HepG2 (cell line): Measurements from ENCODE around the gene MAN1C1. TPM values are rescaled to one million over a fixed set of nuclear protein-coding genes. Genes with fewer than 3 reads are reported as not detected.
"Not testable (repeated sequence)": the region's sequence is repeated elsewhere in the genome, so short reads cannot be mapped to it uniquely, and the experiment has no call there.

Source experiments
- ATAC-seq: fragments of 200-7000 bp; cut with Tn5 transposase; 3 replicates; pipeline ENCODE4 v1.9.1; 2020; ENCODE audit warnings: mild to moderate bottlenecking, moderate library complexity
- BruUV-seq: library from RNA; stranded (reverse); fragments of 400-500 nt; replicated peaks from 2 replicates; lab custom pipeline; 2021; lab: Mats Ljungman, UMichigan
- CTCF ChIA-PET: fragments of 300-600 bp; formaldehyde crosslinking; extraction: SDS; loops from one replicate; lab custom pipeline; 2021; ENCODE audit warnings: low total read pairs, inconsistent platforms, low intra/inter-chr PET ratio; lab: Yijun Ruan, JAX
- POLR2A ChIA-PET: fragments of 350-600 bp; sonication (Branson Sonifier 250); formaldehyde crosslinking; loops from one replicate; lab custom pipeline; 2020; ENCODE audit warnings: antibody characterized with exemption, inconsistent platforms; lab: Yijun Ruan, JAX
- DNase-seq: peaks from one replicate; pipeline ENCODE4 v3.0.0-alpha.2; 2015; ENCODE audit warnings: low spot score
- FAIRE-seq: peaks from 3 replicates; lab custom pipeline; 2011; peaks lifted over from hg19 to GRCh38; lab: Jason Lieb, UNC
- H2AFZ ChIP-seq: one replicate; pipeline ENCODE4 v1.6.1; 2011; ENCODE audit warnings: low read length, inconsistent platforms
- H3K27ac ChIP-seq: fragments of 300-600 bp; 3 replicates; pipeline ENCODE4 v1.8.0; 2011; ENCODE audit warnings: mixed run types, mild to moderate bottlenecking, mixed read lengths, low read length, inconsistent platforms; ENCODE audit not compliant: insufficient read depth; ENCODE audit errors: extremely low read length
- H3K27me3 ChIP-seq, 2 experiments: fragments of 200-600 bp in 1 of 2; 2 replicates in 1 of 2; 3 replicates in 1 of 2; pipeline versions ENCODE4 v1.6.0 to v1.8.0; 2011; ENCODE audit warnings: low read length in 2 of 2, mild to moderate bottlenecking in 2 of 2, moderate library complexity in 2 of 2, inconsistent platforms in 1 of 2; ENCODE audit not compliant: insufficient read depth in 2 of 2, control insufficient read depth in 1 of 2
- H3K36me3 ChIP-seq, 2 experiments: fragments of 200-600 bp in 1 of 2; replicated peaks in 1 of 2; 2 replicates in 1 of 2; 3 replicates in 1 of 2; pipeline versions ENCODE4 v1.5.1 to v1.8.0; 2011; ENCODE audit warnings: low read length in 2 of 2, inconsistent platforms in 1 of 2; ENCODE audit not compliant: insufficient read depth in 2 of 2, control insufficient read depth in 1 of 2
- H3K4me1 ChIP-seq: 2 replicates; pipeline ENCODE4 v1.5.1; 2012; ENCODE audit warnings: low read length, inconsistent platforms; ENCODE audit not compliant: insufficient read depth
- H3K4me2 ChIP-seq: 2 replicates; pipeline ENCODE4 v1.6.0; 2011; ENCODE audit warnings: low read depth, low read length, inconsistent platforms
- H3K4me3 ChIP-seq, 3 experiments: fragments of 200-600 bp in 1 of 3; sonication (generic), shearing (Covaris generic) in 1 of 3; replicated peaks in 1 of 3; 2 replicates each; pipeline ENCODE4 v1.5.1; 2011 to 2016; ENCODE audit warnings: low read length in 3 of 3, inconsistent platforms in 2 of 3, low read depth in 2 of 3, mild to moderate bottlenecking in 2 of 3, control low read depth in 1 of 3, mixed read lengths in 1 of 3; ENCODE audit not compliant: insufficient read depth in 1 of 3
- H3K79me2 ChIP-seq: one replicate; pipeline ENCODE4 v1.6.1; 2011; ENCODE audit warnings: low read length, inconsistent platforms; ENCODE audit not compliant: insufficient read depth
- H3K9ac ChIP-seq: 2 replicates; pipeline ENCODE4 v1.6.0; 2011; ENCODE audit warnings: mild to moderate bottlenecking, low read depth, low read length, inconsistent platforms; ENCODE audit not compliant: insufficient read depth
- H3K9me3 ChIP-seq: 2 replicates; pipeline ENCODE4 v1.5.1; 2012; ENCODE audit warnings: mild to moderate bottlenecking, low read length
- H4K20me1 ChIP-seq: 2 replicates; pipeline ENCODE4 v1.6.0; 2011; ENCODE audit warnings: inconsistent platforms, mild to moderate bottlenecking, low read length, moderate library complexity; ENCODE audit not compliant: insufficient read depth
- FOXA3 ChIP-seq: IDR thresholded peaks from 2 replicates; pipeline ENCODE4 v1.6.1; 2016; ENCODE audit warnings: missing genetic modification reagents, missing compliant biosample characterization
- LCORL ChIP-seq, 2 experiments: fragments of 450-650 bp in 1 of 2; sonication (generic) in 1 of 2; formaldehyde crosslinking in 1 of 2; IDR thresholded peaks; 2 replicates each; pipeline versions ENCODE4 v1.5.0 to v1.6.1; 2017 to 2020; ENCODE audit warnings: antibody characterized with exemption in 1 of 2, missing genetic modification reagents in 1 of 2
- MED1 ChIP-seq: sonication (generic); formaldehyde crosslinking; IDR thresholded peaks from 2 replicates; pipeline ENCODE4 v1.4.0; 2020; ENCODE audit warnings: missing genetic modification reagents
- PHF21A ChIP-seq: sonication (generic); formaldehyde crosslinking; IDR thresholded peaks from 2 replicates; pipeline ENCODE4 v1.5.0; 2020; ENCODE audit warnings: mild to moderate bottlenecking, missing genetic modification reagents
- SOX6 ChIP-seq, 2 experiments: fragments of 450-650 bp in 1 of 2; sonication (generic) in 1 of 2; formaldehyde crosslinking in 1 of 2; IDR thresholded peaks; 2 replicates each; pipeline versions ENCODE4 v1.4.0 to v1.6.1; 2017 to 2020; ENCODE audit warnings: antibody characterized with exemption in 1 of 2, mild to moderate bottlenecking in 1 of 2, missing genetic modification reagents in 1 of 2
- ZMYM3 ChIP-seq: sonication (generic); formaldehyde crosslinking; IDR thresholded peaks from 2 replicates; pipeline ENCODE4 v1.5.1; 2020; ENCODE audit warnings: mild to moderate bottlenecking, missing genetic modification reagents
- WGBS: methylation state at CpG from one replicate; pipeline ENCODE4 v1.1.6; 2017; ENCODE audit warnings: low lambda C conversion rate; 5-methylcytosine and 5-hydroxymethylcytosine counted together
- in situ Hi-C: cut with HindIII; loops from 2 replicates; pipeline ENCODE4 v1.10.0; 2017; ENCODE audit warnings: low pct_unique_long_range_greater_than_20kb; ENCODE audit not compliant: extremely low pct_ligation_motif_present
- intact Hi-C: fragments of 100-400 bp; cut with micrococcal nuclease; formaldehyde crosslinking; loops from one replicate; pipeline ENCODE4 v1.10.0; 2022; ENCODE audit not compliant: unreplicated experiment
- polyA plus RNA-seq, 8 experiments: library from polyadenylated mRNA; depleted of rRNA in 3 of 8; stranded (reverse) in 7 of 8; unstranded in 1 of 8; fragments of >200 nt; fragmentation: Illumina TruSeq in 4 of 8; extraction: Trizol in 4 of 8; gene quantifications; 2 replicates each; pipeline versions ENCODE4 v1.2.1 to v1.2.3, GENCODE V29; 2011 to 2016; ENCODE audit warnings: low read depth in 4 of 8, missing spikeins in 1 of 8, mixed read lengths in 1 of 8; ENCODE audit not compliant: insufficient read depth in 1 of 8
- total RNA-seq, 5 experiments: library from RNA; depleted of rRNA; stranded (reverse); fragments of >200 nt; fragmentation: Illumina TruSeq; extraction: Trizol; gene quantifications; 2 replicates each; pipeline ENCODE4 v1.2.3, GENCODE V29; 2016; ENCODE audit warnings: low read depth in 1 of 5
- TF ChIP-seq, protein P1 (sequence below): IDR thresholded peaks from 2 replicates; pipeline ENCODE4 v1.4.0; 2020; ENCODE audit warnings: mild to moderate bottlenecking, missing genetic modification reagents
- TF ChIP-seq, protein P2 (sequence below): sonication (generic); formaldehyde crosslinking; IDR thresholded peaks from 2 replicates; pipeline ENCODE4 v1.4.0; 2020; ENCODE audit warnings: missing genetic modification reagents, borderline replicate concordance

Gene MAN1C1
- total and polyA plus RNA-seq, 2 of the 13 experiments (the other 11 are each of a cell fraction or from before 2014, with no cell fraction given): 0.18 to 0.49 TPM

DNA sequence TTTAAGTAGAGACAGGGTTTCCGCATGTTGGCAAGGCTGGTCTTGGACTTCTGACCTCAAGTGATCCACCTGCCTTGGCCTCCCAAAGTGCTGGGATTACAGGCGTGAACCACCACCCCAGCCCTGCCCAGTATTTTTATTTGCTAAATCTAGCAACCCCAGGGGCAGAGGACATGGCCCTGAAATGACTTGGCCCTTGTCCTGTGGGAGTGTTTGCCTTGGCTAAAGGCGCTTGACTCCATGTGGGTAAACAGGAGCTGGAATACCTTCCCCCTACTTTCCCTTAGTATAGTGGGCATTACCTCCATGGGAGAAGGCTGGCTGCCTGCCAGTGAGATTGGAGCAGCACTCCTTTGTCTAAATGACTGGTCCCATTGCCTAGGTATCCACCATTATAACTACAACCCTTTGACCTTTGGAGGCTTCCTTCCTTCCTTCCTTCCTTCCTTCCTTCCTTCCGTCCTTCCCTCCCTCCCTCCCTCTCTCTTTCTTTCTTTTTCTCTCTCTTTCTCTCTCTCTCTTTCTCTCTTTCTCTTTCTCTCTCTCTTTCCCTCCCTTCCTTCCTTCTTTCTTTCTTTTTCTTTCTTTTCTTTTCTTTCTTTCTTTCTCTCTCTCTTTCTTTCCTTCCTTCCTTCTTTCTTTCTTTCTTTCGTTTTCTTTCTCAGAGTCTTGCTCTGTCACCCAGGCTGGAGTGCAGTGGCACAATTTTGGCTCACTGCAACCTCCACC lies 15.5 kb upstream of the MAN1C1 start (continued):
- TF ChIP-seq LCORL, SOX6 (IDR thresholded peaks at IDR 0.05): not testable (repeated sequence)
- TF ChIP-seq LCORL (CRISPR knock-in tag; IDR thresholded peaks at IDR 0.05) (peak; percentile 51; the same call in 1 of the 2 replicates), ZMYM3 (CRISPR knock-in tag) (peak; percentile 12; the same call in 1 of the 2 replicates), FOXA3 (CRISPR knock-in tag) (peak; percentile 44; the same call in 1 of the 2 replicates), MED1 (0 out of 2 replicates have a peak, but pooled peaks have one; percentile 23), SOX6 (CRISPR knock-in tag; IDR thresholded peaks at IDR 0.05) (0 out of 2 replicates have a peak, but pooled peaks have one; percentile 29), PHF21A (CRISPR knock-in tag) (0 out of 2 replicates have a peak, but pooled peaks have one; percentile 23)
- TF ChIP-seq, protein P1, sequence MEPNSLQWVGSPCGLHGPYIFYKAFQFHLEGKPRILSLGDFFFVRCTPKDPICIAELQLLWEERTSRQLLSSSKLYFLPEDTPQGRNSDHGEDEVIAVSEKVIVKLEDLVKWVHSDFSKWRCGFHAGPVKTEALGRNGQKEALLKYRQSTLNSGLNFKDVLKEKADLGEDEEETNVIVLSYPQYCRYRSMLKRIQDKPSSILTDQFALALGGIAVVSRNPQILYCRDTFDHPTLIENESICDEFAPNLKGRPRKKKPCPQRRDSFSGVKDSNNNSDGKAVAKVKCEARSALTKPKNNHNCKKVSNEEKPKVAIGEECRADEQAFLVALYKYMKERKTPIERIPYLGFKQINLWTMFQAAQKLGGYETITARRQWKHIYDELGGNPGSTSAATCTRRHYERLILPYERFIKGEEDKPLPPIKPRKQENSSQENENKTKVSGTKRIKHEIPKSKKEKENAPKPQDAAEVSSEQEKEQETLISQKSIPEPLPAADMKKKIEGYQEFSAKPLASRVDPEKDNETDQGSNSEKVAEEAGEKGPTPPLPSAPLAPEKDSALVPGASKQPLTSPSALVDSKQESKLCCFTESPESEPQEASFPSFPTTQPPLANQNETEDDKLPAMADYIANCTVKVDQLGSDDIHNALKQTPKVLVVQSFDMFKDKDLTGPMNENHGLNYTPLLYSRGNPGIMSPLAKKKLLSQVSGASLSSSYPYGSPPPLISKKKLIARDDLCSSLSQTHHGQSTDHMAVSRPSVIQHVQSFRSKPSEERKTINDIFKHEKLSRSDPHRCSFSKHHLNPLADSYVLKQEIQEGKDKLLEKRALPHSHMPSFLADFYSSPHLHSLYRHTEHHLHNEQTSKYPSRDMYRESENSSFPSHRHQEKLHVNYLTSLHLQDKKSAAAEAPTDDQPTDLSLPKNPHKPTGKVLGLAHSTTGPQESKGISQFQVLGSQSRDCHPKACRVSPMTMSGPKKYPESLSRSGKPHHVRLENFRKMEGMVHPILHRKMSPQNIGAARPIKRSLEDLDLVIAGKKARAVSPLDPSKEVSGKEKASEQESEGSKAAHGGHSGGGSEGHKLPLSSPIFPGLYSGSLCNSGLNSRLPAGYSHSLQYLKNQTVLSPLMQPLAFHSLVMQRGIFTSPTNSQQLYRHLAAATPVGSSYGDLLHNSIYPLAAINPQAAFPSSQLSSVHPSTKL (CRISPR knock-in tag): 0 out of 2 replicates have a peak, but pooled peaks have one; percentile 32
- TF ChIP-seq, protein P2, sequence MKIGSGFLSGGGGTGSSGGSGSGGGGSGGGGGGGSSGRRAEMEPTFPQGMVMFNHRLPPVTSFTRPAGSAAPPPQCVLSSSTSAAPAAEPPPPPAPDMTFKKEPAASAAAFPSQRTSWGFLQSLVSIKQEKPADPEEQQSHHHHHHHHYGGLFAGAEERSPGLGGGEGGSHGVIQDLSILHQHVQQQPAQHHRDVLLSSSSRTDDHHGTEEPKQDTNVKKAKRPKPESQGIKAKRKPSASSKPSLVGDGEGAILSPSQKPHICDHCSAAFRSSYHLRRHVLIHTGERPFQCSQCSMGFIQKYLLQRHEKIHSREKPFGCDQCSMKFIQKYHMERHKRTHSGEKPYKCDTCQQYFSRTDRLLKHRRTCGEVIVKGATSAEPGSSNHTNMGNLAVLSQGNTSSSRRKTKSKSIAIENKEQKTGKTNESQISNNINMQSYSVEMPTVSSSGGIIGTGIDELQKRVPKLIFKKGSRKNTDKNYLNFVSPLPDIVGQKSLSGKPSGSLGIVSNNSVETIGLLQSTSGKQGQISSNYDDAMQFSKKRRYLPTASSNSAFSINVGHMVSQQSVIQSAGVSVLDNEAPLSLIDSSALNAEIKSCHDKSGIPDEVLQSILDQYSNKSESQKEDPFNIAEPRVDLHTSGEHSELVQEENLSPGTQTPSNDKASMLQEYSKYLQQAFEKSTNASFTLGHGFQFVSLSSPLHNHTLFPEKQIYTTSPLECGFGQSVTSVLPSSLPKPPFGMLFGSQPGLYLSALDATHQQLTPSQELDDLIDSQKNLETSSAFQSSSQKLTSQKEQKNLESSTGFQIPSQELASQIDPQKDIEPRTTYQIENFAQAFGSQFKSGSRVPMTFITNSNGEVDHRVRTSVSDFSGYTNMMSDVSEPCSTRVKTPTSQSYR (CRISPR knock-in tag): peak; percentile 38; the same call in 1 of the 2 replicates

DNA sequence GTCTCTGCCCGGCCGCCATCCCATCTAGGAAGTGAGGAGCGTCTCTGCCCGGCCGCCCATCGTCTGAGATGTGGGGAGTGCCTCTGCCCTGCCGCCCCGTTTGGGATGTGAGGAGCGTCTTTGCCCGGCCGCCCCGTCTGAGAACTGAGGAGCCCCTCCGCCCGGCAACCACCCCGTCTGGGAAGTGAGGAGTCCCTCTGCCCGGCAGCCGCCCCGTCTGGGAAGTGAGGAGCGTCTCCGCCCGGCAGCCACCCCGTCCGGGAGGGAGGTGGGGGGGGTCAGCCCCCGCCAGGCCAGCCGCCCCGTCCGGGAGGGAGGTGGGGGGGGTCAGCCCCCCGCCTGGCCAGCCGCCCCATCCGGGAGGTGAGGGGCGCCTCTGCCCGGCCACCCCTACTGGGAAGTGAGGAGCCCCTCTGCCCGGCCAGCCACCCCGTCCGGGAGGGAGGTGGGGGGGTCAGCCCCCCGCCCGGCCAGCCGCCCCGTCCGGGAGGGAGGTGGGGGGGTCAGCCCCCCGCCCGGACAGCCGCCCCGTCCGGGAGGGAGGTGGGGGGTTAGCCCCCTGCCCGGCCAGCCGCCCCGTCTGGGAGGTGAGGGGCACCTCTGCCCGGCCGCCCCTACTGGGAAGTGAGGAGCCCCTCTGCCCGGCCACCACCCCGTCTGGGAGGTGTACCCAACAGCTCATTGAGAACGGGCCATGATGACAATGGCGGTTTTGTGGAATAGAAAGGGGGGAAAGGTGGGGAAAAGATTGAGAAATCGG lies 12.6 kb upstream of the MAN1C1 start:
- DNase-seq, H3K79me2 ChIP-seq, H3K4me2 ChIP-seq, ATAC-seq, POLR2A ChIA-PET, H3K27me3 ChIP-seq, CTCF ChIA-PET, BruUV-seq, FAIRE-seq, H3K27ac ChIP-seq, H4K20me1 ChIP-seq, H3K9ac ChIP-seq, H2AFZ ChIP-seq, intact Hi-C loops, H3K4me3 ChIP-seq, H3K9me3 ChIP-seq, H3K36me3 ChIP-seq: not testable (repeated sequence)
- WGBS: no CpG with 5 or more reads among the region's 55 CpGs
- peaks cover 18% of the 10 kb centered on the region for H3K4me1 ChIP-seq
- in situ Hi-C loops: loop anchor here (25.0 kb wide), 1 partner anchor 208 kb away; the partner anchor contains the start of genes MTFR1L and SELENON
